Mesendoderm (in vitro differentiated cells): ENCODE measurements around the gene TAOK3.
"Not testable (repeated sequence)": the region's sequence is repeated elsewhere in the genome, so short reads cannot be mapped to it uniquely, and the experiment has no call there.

Experiments
- DNase-seq: peaks from one replicate; pipeline ENCODE4 v3.0.0; 2013
- H2AK5ac ChIP-seq: 2 replicates; pipeline ENCODE4 v1.6.1; 2013; ENCODE audit warnings: low read length, inconsistent platforms
- H2BK120ac ChIP-seq: 2 replicates; pipeline ENCODE4 v1.6.1; 2013; ENCODE audit warnings: low read depth, mild to moderate bottlenecking, low read length, moderate library complexity, mixed read lengths
- H2BK15ac ChIP-seq: replicated peaks from 2 replicates; pipeline ENCODE4 v1.6.1; 2013; ENCODE audit warnings: low read depth, mild to moderate bottlenecking, moderate library complexity
- H2BK5ac ChIP-seq: 2 replicates; pipeline ENCODE4 v1.6.1; 2013; ENCODE audit warnings: low read length, inconsistent platforms
- H3K18ac ChIP-seq: 2 replicates; pipeline ENCODE4 v1.6.1; 2013; ENCODE audit warnings: mild to moderate bottlenecking, low read length, mixed read lengths
- H3K23ac ChIP-seq: one replicate; pipeline ENCODE4 v1.6.1; 2013; ENCODE audit warnings: low read length
- H3K27ac ChIP-seq: 2 replicates; pipeline ENCODE4 v1.5.1; 2013; ENCODE audit warnings: low read depth, mild to moderate bottlenecking, inconsistent platforms, low read length, moderate library complexity
- H3K27me3 ChIP-seq: 2 replicates; pipeline ENCODE4 v1.6.1; 2013; ENCODE audit warnings: low read length, control low read depth, mild to moderate bottlenecking, inconsistent platforms; ENCODE audit not compliant: insufficient read depth, poor library complexity
- H3K36me3 ChIP-seq: 2 replicates; pipeline ENCODE4 v1.6.1; 2013; ENCODE audit warnings: low read length, inconsistent platforms; ENCODE audit not compliant: control insufficient read depth, insufficient read depth
- H3K4ac ChIP-seq: one replicate; pipeline ENCODE4 v1.6.1; 2013; ENCODE audit warnings: low read depth, mild to moderate bottlenecking, low read length, moderate library complexity
- H3K4me1 ChIP-seq: 2 replicates; pipeline ENCODE4 v1.6.1; 2013; ENCODE audit warnings: low read depth, low read length, inconsistent platforms; ENCODE audit not compliant: control insufficient read depth
- H3K4me2 ChIP-seq: 2 replicates; pipeline ENCODE4 v1.6.1; 2013; ENCODE audit warnings: low read length
- H3K4me3 ChIP-seq: 2 replicates; pipeline ENCODE4 v1.5.1; 2013; ENCODE audit warnings: mild to moderate bottlenecking, low read length
- H3K56ac ChIP-seq: one replicate; pipeline ENCODE4 v1.6.1; 2013; ENCODE audit warnings: low read length
- H3K79me1 ChIP-seq: 2 replicates; pipeline ENCODE4 v1.6.1; 2013; ENCODE audit warnings: low read length, inconsistent platforms
- H3K79me2 ChIP-seq: 2 replicates; pipeline ENCODE4 v1.6.1; 2013; ENCODE audit warnings: mild to moderate bottlenecking, low read length; ENCODE audit not compliant: control insufficient read depth, insufficient read depth
- H3K9ac ChIP-seq: 2 replicates; pipeline ENCODE4 v1.6.1; 2013; ENCODE audit warnings: low read length, inconsistent platforms
- H4K5ac ChIP-seq: one replicate; pipeline ENCODE4 v1.6.1; 2013; ENCODE audit warnings: low read length
- H4K8ac ChIP-seq: one replicate; pipeline ENCODE4 v1.6.1; 2013; ENCODE audit warnings: low read depth, mild to moderate bottlenecking, control low read depth, low read length, moderate library complexity
- WGBS: extraction: QIAGEN DNeasy Blood & Tissue Kit; methylation state at CpG from one replicate; pipeline ENCODE4 v1.1.7; 2013; ENCODE audit warnings: low lambda C conversion rate, missing lambda C conversion rate; ENCODE audit not compliant: insufficient coverage; ENCODE audit errors: extremely low coverage; 5-methylcytosine and 5-hydroxymethylcytosine counted together

Gene TAOK3

DNA sequence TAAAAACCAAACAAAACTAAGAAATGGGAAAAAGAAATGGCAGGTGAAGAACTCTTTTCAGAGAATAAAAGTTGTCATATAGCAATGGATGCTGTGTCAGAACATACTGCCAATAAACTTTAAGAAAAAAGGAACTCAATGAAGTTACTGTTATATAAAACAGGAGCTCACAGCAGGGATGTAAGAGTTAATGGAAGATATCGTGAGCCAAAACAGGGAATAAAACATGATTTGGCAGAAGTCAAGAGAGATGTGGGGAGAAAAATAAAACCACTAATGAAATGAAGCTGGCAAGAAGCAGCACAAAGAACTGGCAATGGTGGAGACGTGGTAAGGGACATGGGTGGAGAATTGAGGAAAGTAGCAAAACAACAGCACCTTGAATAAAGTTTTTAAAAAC is 61.0 kb downstream of the TAOK3 start:
- H2BK120ac ChIP-seq, result no peak overlapping the region
- no peak for DNase-seq
- no peak overlapping the region for H4K5ac ChIP-seq
- no peak overlapping the region for H3K4me3 ChIP-seq
- no peak overlapping the region for H2BK5ac ChIP-seq
- no peak overlapping the region for H3K56ac ChIP-seq
- H3K23ac ChIP-seq, result no peak overlapping the region
- H3K27me3 ChIP-seq, result no peaks in the 10 kb centered on the region
- no CpG with 5 or more reads among the region's 2 CpGs for WGBS
- H3K36me3 ChIP-seq, result no peaks in the 10 kb centered on the region
- no peaks in the 10 kb centered on the region for H3K79me1 ChIP-seq
- no peak overlapping the region for H3K4ac ChIP-seq
- no peaks in the 10 kb centered on the region for H3K79me2 ChIP-seq
- no peak overlapping the region for H3K18ac ChIP-seq
- no peak overlapping the region for H3K9ac ChIP-seq
- H3K27ac ChIP-seq, result no peak overlapping the region
- no peaks in the 10 kb centered on the region for H3K4me1 ChIP-seq
- no peak overlapping the region for H2AK5ac ChIP-seq
- no peak overlapping the region for H4K8ac ChIP-seq
- H2BK15ac ChIP-seq, result no peak overlapping the region
- no peak overlapping the region for H3K4me2 ChIP-seq

DNA sequence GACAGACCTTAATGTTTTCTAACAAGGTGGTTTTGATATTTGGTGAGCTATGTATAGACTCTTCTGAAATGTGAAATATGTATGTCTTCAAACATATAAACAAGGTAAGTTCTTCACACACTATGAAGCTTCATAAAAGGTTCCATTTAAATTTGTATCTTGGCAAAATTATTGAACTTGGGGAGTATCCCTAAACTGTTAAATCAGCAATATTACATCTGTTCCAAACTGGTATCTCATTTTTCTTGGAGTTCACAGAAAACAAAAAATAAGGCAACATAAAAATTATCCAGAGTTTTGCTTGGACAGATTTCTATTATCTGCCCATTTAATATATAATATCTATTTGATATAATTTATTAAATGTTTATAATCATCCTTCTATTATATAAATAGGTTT is 62.4 kb downstream of the TAOK3 start:
- no peak overlapping the region for H3K4me2 ChIP-seq
- no peak overlapping the region for H2BK15ac ChIP-seq
- H2AK5ac ChIP-seq, result no peak overlapping the region
- no peak overlapping the region for H3K4me3 ChIP-seq
- no peak overlapping the region for H3K4ac ChIP-seq
- H3K4me1 ChIP-seq, result no peaks in the 10 kb centered on the region
- no peaks in the 10 kb centered on the region for H3K79me2 ChIP-seq
- H3K27me3 ChIP-seq, result no peaks in the 10 kb centered on the region
- no peak overlapping the region for H2BK120ac ChIP-seq
- no peak overlapping the region for H4K8ac ChIP-seq
- no peak overlapping the region for H3K18ac ChIP-seq
- H3K23ac ChIP-seq, result no peak overlapping the region
- no peaks in the 10 kb centered on the region for H3K36me3 ChIP-seq
- no peak overlapping the region for H4K5ac ChIP-seq
- H3K56ac ChIP-seq, result no peak overlapping the region
- H3K79me1 ChIP-seq, result no peaks in the 10 kb centered on the region
- no peak overlapping the region for H2BK5ac ChIP-seq
- H3K9ac ChIP-seq, result no peak overlapping the region
- no peak for DNase-seq
- H3K27ac ChIP-seq, result no peak overlapping the region

- H3K79me1 ChIP-seq, H3K27ac ChIP-seq, H3K4ac ChIP-seq, H4K5ac ChIP-seq, H3K56ac ChIP-seq, H3K9ac ChIP-seq, H3K4me2 ChIP-seq, DNase-seq, H2AK5ac ChIP-seq, H2BK5ac ChIP-seq, H3K4me3 ChIP-seq, H3K36me3 ChIP-seq, H4K8ac ChIP-seq, H3K18ac ChIP-seq, H2BK15ac ChIP-seq, H3K4me1 ChIP-seq, H3K23ac ChIP-seq, H3K27me3 ChIP-seq, H3K79me2 ChIP-seq, H2BK120ac ChIP-seq: not testable (repeated sequence)
- no CpG with 5 or more reads among the region's 4 CpGs for WGBS
Measured at GRCh38 chr12:118308006-118308405, 64.7 kb downstream of the TAOK3 start.

DNA sequence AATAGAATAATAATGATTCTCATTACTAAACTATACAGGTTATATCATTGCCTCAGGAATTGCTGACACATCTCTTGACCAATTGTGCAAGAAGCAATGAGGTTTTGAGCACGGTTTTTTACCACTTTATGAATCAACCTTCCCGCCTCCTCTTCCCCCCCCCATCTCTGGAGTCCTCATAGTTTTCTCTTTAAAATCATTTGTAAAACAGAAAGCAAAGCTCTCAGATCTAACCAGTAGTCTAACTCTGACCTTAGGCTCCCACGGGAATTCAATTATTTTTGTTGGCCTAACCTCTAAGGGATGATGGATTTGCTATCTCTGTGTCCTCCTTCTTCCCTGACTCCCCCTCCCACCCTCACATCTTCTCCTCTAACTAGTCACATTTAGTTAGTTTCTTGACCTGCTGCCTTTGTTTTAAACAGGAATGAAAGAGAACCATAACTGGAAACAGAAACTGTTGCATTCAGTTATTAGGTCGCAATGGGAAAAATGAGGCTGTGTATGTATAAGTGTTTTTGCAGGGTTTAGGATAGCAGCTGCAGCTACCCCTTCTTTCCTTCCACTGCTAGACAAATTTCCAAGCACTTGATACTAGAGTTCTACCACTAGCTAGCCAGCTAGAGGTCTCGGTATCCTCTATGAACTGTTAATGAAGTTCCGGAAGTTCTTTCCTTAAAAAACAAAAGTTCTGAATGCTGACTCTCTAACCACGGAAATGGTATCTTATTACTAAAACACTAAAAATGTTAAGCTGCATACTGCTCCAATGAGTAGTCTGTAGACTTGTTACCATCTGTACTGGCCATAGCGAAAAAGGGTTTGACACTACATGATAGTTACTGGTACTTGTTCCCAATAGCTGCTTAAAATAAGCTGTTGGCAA is 65.4 kb downstream of the TAOK3 start:
- Histone ChIP-seq H3K56ac (no peak overlapping the region), H3K79me2 (no peaks in the 10 kb centered on the region), H4K8ac (no peak overlapping the region), H3K4me3 (no peak overlapping the region), H3K4me1 (no peaks in the 10 kb centered on the region), H4K5ac (no peak overlapping the region), H2BK120ac (no peak overlapping the region), H3K27ac (no peak overlapping the region), H3K4me2 (no peak overlapping the region), H2BK5ac (no peak overlapping the region), H3K18ac (no peak overlapping the region), H2AK5ac (no peak overlapping the region), H3K79me1 (no peaks in the 10 kb centered on the region), H3K27me3 (no peaks in the 10 kb centered on the region), H3K9ac (no peak overlapping the region), H3K4ac (no peak overlapping the region), H2BK15ac (no peak overlapping the region), H3K23ac (no peak overlapping the region), H3K36me3 (no peaks in the 10 kb centered on the region)
- WGBS, result no CpG with 5 or more reads among the region's 8 CpGs
- no peak for DNase-seq

DNA sequence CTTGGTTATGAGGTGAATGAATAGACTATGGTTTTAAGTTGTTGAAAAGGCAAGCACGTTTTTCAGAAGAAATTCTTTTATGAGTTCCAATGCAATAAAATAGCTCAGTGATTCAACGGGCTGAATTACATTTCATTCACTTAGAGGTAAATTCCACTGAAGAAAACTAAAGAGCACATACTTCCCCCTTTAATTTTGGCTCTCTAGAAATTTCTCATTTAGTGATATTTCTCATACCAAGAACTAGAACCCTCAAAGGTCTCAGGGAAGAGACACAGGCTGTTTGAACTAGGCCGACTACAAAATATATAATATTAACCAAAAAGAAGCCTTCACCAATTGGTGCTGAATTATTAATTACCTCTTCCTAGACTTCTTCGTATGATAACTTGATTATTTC is 68.6 kb downstream of the TAOK3 start:
- H3K23ac ChIP-seq, result no peak overlapping the region
- no peaks in the 10 kb centered on the region for H3K36me3 ChIP-seq
- no CpG with 5 or more reads among the region's 4 CpGs for WGBS
- no peak overlapping the region for H3K4ac ChIP-seq
- no peak for DNase-seq
- H3K4me3 ChIP-seq, result no peak overlapping the region
- H3K79me1 ChIP-seq, result no peaks in the 10 kb centered on the region
- no peaks in the 10 kb centered on the region for H3K4me1 ChIP-seq
- no peak overlapping the region for H2BK120ac ChIP-seq
- H4K8ac ChIP-seq, result no peak overlapping the region
- no peak overlapping the region for H3K18ac ChIP-seq
- no peak overlapping the region for H2BK15ac ChIP-seq
- no peak overlapping the region for H3K4me2 ChIP-seq
- no peaks in the 10 kb centered on the region for H3K27me3 ChIP-seq
- no peak overlapping the region for H2BK5ac ChIP-seq
- no peak overlapping the region for H3K27ac ChIP-seq
- no peak overlapping the region for H4K5ac ChIP-seq
- H2AK5ac ChIP-seq, result no peak overlapping the region
- no peak overlapping the region for H3K9ac ChIP-seq
- H3K56ac ChIP-seq, result no peak overlapping the region
- H3K79me2 ChIP-seq, result no peaks in the 10 kb centered on the region

GRCh38 chr12:118302053-118302452 is 70.7 kb downstream of the TAOK3 start:
- Histone ChIP-seq H2BK5ac (no peak overlapping the region), H3K79me2 (no peaks in the 10 kb centered on the region), H4K8ac (no peak overlapping the region), H3K27ac (no peak overlapping the region), H4K5ac (no peak overlapping the region), H3K18ac (no peak overlapping the region), H3K27me3 (no peaks in the 10 kb centered on the region), H3K4me2 (no peak overlapping the region), H2AK5ac (no peak overlapping the region), H3K56ac (no peak overlapping the region), H3K79me1 (no peaks in the 10 kb centered on the region), H3K9ac (no peak overlapping the region), H2BK120ac (no peak overlapping the region), H3K4me1 (no peaks in the 10 kb centered on the region), H3K36me3 (no peaks in the 10 kb centered on the region), H3K4ac (no peak overlapping the region), H2BK15ac (no peak overlapping the region), H3K4me3 (no peak overlapping the region), H3K23ac (no peak overlapping the region)
- no peak for DNase-seq
